Measurements from ENCODE around the gene GPRC5A. TPM values are rescaled to one million over a fixed set of nuclear protein-coding genes. Genes with fewer than 3 reads are reported as not detected.

The GPRC5A gene
- total and polyA plus RNA-seq, 3 donors from 2014 or later = 1.9 to 2.8 (median 2.7) TPM

DNA sequence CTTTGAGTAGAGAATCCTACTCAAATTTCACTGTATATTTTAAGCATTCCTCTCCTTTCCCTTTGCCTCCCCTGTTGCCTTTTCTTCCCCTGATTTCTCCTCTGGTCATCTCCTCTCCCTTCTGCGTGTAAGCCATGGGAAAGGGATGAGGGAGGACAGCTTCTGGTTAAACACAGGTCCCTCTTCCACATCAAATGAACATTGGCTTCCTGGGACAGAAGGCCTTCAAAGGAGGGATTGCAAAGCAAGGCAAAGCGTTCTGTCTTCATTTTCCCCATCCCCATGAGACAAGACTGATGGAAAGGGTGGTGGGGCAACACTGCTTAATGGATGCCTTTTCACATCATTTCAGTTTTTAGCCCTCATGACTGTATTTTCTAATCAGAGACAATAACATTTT, 26.2 kb downstream of the GPRC5A start:
- no peak for DNase-seq
- Histone ChIP-seq H3K27me3 (no peaks in the 10 kb centered on the region), H3K9me3 (no peaks in the 10 kb centered on the region), H3K4me3 (no peak overlapping the region), H3K27ac (no peak overlapping the region), H3K36me3 (ENCODE audit: low read depth, missing control alignments) (no peaks in the 10 kb centered on the region), H3K4me1 (no peaks in the 10 kb centered on the region)
- intact Hi-C loops (cut with DNase I; ENCODE audit: low total_unique reads) = loop anchor here (10.0 kb wide), 3 partner anchors 67 to 287 kb away; no protein-coding TSS in a partner anchor
- 84 to 92% methylated on average over 2 of the region's 2 CpGs for WGBS, 2 donors
- no peak for TF ChIP-seq POLR2A (IDR thresholded peaks at IDR 0.05)
- TF ChIP-seq, protein P1, sequence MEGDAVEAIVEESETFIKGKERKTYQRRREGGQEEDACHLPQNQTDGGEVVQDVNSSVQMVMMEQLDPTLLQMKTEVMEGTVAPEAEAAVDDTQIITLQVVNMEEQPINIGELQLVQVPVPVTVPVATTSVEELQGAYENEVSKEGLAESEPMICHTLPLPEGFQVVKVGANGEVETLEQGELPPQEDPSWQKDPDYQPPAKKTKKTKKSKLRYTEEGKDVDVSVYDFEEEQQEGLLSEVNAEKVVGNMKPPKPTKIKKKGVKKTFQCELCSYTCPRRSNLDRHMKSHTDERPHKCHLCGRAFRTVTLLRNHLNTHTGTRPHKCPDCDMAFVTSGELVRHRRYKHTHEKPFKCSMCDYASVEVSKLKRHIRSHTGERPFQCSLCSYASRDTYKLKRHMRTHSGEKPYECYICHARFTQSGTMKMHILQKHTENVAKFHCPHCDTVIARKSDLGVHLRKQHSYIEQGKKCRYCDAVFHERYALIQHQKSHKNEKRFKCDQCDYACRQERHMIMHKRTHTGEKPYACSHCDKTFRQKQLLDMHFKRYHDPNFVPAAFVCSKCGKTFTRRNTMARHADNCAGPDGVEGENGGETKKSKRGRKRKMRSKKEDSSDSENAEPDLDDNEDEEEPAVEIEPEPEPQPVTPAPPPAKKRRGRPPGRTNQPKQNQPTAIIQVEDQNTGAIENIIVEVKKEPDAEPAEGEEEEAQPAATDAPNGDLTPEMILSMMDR (IDR thresholded peaks at IDR 0.05) = no peak

- TF ChIP-seq, protein P1 (IDR thresholded peaks at IDR 0.05) = no peak
- no peak for TF ChIP-seq POLR2A (IDR thresholded peaks at IDR 0.05)
- no peaks in the 10 kb centered on the region for H3K36me3 ChIP-seq (ENCODE audit: low read depth, missing control alignments)
- no peaks in the 10 kb centered on the region for H3K27me3 ChIP-seq
- no peak overlapping the region for H3K27ac ChIP-seq
- no peak overlapping the region for H3K4me3 ChIP-seq
- no peaks in the 10 kb centered on the region for H3K9me3 ChIP-seq
- intact Hi-C loops (cut with DNase I; ENCODE audit: low total_unique reads) = loop anchor here (10.0 kb wide), 3 partner anchors 66 to 286 kb away; no protein-coding TSS in a partner anchor
- WGBS, 2 donors = 87 to 96% methylated on average over 6 of the region's 6 CpGs
- no peak for DNase-seq
- H3K4me1 ChIP-seq = no peaks in the 10 kb centered on the region
These were observed 27.5 kb downstream of the GPRC5A start for GRCh38 chr12:12918781-12919389.

DNA sequence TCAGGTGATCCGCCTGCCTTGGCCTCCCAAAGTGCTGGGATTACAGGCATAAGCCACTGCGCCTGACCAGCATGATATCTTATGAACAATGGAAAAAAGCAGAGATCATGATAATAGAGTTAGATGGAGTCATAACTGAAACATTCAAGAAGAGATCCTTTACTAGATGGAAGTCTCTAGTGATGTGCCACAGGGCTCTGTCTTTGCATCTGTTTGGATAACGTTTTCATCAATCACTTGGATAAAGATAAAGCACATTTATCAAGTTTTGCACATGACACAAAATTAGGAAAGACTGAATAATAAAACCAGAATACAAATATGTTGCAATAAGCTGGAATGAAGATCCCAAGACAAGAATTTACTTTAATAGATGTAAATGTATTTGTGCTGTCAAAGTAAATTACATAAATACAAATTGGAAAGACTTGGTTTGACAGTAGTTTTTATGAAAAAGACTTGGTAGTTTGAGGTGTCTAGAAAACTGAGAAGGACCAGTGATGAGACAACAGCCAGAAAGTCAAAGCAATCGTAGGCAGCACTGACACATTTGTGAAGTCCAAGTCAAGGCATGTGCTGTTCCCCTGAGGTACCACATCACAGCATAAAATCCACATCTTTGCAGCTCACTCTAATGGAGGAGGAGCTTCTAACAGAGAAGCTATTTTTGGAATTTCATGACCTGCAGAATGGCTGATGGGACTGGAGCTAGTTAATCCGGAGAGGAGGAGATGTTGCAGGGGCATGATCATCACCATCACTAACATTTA, 28.5 kb downstream of the GPRC5A start:
- H3K9me3 ChIP-seq = no peaks in the 10 kb centered on the region
- no peak overlapping the region for H3K27ac ChIP-seq
- TF ChIP-seq, protein P1 (IDR thresholded peaks at IDR 0.05) = no peak
- TF ChIP-seq POLR2A (IDR thresholded peaks at IDR 0.05) = no peak
- no peak for DNase-seq
- H3K27me3 ChIP-seq = no peaks in the 10 kb centered on the region
- WGBS, 2 donors = 80 to 83% methylated on average over 5 of the region's 5 CpGs
- H3K36me3 ChIP-seq (ENCODE audit: low read depth, missing control alignments) = no peaks in the 10 kb centered on the region
- H3K4me3 ChIP-seq = no peak overlapping the region
- H3K4me1 ChIP-seq = no peaks in the 10 kb centered on the region
- intact Hi-C loops (cut with DNase I; ENCODE audit: low total_unique reads) = loop anchor here (10.0 kb wide), 3 partner anchors 65 to 285 kb away; no protein-coding TSS in a partner anchor

DNA sequence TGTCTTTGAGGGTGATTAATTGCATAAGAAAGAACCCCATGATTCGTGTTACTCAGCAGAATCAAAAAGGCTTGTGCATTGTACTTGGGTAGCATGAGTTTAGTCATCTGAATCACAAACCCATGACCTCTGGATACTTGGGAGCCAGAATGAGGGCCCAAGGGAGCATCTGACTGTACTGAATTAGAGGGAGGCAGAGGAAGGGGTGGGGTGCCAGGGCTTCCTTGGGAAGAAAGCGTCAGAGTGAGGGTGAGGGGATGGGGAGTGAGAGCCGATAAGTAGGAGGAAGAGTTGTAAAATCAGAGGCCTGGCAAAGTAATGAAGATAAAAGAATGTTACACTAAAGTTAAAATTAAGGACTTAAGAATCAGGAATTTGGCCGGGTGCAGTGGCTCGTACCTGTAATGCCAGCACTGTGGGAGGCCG, 30.8 kb downstream of the GPRC5A start:
- WGBS, 2 donors = 48 to 55% methylated on average over 6 of the region's 6 CpGs
- Histone ChIP-seq H3K4me3 (no peak overlapping the region), H3K27ac (no peak overlapping the region), H3K36me3 (ENCODE audit: low read depth, missing control alignments) (no peaks in the 10 kb centered on the region), H3K4me1 (no peaks in the 10 kb centered on the region), H3K27me3 (no peaks in the 10 kb centered on the region), H3K9me3 (no peaks in the 10 kb centered on the region)
- TF ChIP-seq, protein P1 (IDR thresholded peaks at IDR 0.05) = no peak
- intact Hi-C loops (cut with DNase I; ENCODE audit: low total_unique reads) = no loop called here
- no peak for DNase-seq
